Measurements from ENCODE around the gene GPR162. TPM values are rescaled to one million over a fixed set of nuclear protein-coding genes. Genes with fewer than 3 reads are reported as not detected.

The GPR162 gene
- total RNA-seq, 1 experiment from 2014 or later: 2.3 TPM

DNA sequence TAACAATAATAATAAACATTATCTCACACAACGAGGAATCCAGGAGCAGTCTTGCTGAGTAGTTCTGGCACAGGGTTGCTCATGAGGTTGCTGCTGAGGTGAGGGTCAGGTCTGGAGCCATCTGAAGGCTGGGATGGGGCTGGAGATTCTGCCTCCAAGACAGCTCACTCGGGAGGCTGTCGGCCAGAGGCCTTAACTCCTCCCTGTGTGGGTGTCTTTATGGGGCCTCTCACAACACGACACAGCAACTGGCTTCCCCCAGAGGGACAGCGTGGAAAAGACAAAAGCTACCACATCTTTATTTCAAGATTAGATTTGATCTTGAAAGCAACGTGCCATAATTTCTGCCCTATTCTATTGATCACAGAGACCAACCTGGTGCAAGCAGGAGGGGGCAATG lies 39.5 kb upstream of the GPR162 start:
- no peak overlapping the region for H3K4me3 ChIP-seq (replicated peaks in 1 of 2; ENCODE audit: low read depth in 1 of 2, low read length in 2 of 2)
- POLR2A ChIA-PET: interaction anchor here (0.9 kb wide), 1 partner anchor 16 kb away, joined by 4 read pairs; the partner anchor contains the start of gene PTMS
- no peaks in the 10 kb centered on the region for H4K20me1 ChIP-seq (ENCODE audit: insufficient read depth)
- H3K27me3 ChIP-seq (ENCODE audit: insufficient read depth, low read length): no peaks in the 10 kb centered on the region
- ATAC-seq: no peak
- no peaks in the 10 kb centered on the region for H3K79me2 ChIP-seq (ENCODE audit: insufficient read depth, low read length)
- no peak for DNase-seq (ENCODE audit: low read depth, low spot score)
- CTCF ChIA-PET: interaction anchor here (1.0 to 2.5 kb wide), 2 partner anchors 28 to 224 kb away, joined by 3 to 16 read pairs; partner anchors contain the start of gene MLF2
- no peak overlapping the region for H3K27ac ChIP-seq (ENCODE audit: low read depth, low read length)
- no peak overlapping the region for H3K4me2 ChIP-seq (ENCODE audit: low read length)
- RAD21 ChIA-PET (ENCODE audit: low non-redundant PET in 1 of 2, low total read pairs in 2 of 2, uncharacterized antibody in 2 of 2, unreplicated experiment in 2 of 2): no interaction called here
- no TSS peak for BruUV-seq (replicated peaks)
- no peaks in the 10 kb centered on the region for H3K9me3 ChIP-seq (ENCODE audit: control insufficient read depth in 1 of 2, insufficient read depth in 1 of 2, low read depth in 1 of 2, low read length in 2 of 2)
- intact Hi-C loops (cut with micrococcal nuclease): no loop called here
- H3K36me3 ChIP-seq (ENCODE audit: control insufficient read depth in 1 of 2, insufficient read depth in 2 of 2, low read length in 2 of 2): no peaks in the 10 kb centered on the region
- no peak overlapping the region for H3K9ac ChIP-seq (ENCODE audit: low read length)
- H3K4me1 ChIP-seq (ENCODE audit: control insufficient read depth in 1 of 2, insufficient read depth in 2 of 2, low read length in 2 of 2): peaks cover 11 to 26% of the 10 kb centered on the region in 2 experiments; a peak in 3 of 4 replicates
- no peaks in the 10 kb centered on the region for H3K9me2 ChIP-seq (ENCODE audit: insufficient read depth)
- no peak overlapping the region for H2AFZ ChIP-seq (ENCODE audit: low read depth, low read length, poor library complexity, severe bottlenecking)
- TF ChIP-seq SIN3A (IDR thresholded peaks at IDR 0.05; ENCODE audit: low read depth) (no peak), SP1 (IDR thresholded peaks at IDR 0.05; ENCODE audit: low read depth) (no peak), POLR2A (IDR thresholded peaks at IDR 0.05; ENCODE audit: borderline replicate concordance, extremely low read depth, insufficient read depth, insufficient read length) (no peak), YY1 (IDR thresholded peaks at IDR 0.05; ENCODE audit: extremely low read depth, insufficient replicate concordance, low read depth, low read length) (no peak), EZH2 (IDR thresholded peaks at IDR 0.05) (no peak), FOSL1 (IDR thresholded peaks at IDR 0.05; ENCODE audit: low read depth) (no peak), SRF (IDR thresholded peaks at IDR 0.05; ENCODE audit: low read depth) (no peak), CBX3 (IDR thresholded peaks at IDR 0.05; ENCODE audit: low read depth) (no peak), JUND (IDR thresholded peaks at IDR 0.05) (no peak), RAD21 (IDR thresholded peaks at IDR 0.05; ENCODE audit: low read depth) (no peak), ZNF274 (IDR thresholded peaks at IDR 0.05; ENCODE audit: low read depth, low read length) (no peak), EGR1 (IDR thresholded peaks at IDR 0.05; ENCODE audit: low read depth) (no peak), EZH2phosphoT487 (IDR thresholded peaks at IDR 0.05; ENCODE audit: borderline replicate concordance) (no peak)
- TF ChIP-seq, protein P1, sequence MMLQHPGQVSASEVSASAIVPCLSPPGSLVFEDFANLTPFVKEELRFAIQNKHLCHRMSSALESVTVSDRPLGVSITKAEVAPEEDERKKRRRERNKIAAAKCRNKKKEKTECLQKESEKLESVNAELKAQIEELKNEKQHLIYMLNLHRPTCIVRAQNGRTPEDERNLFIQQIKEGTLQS (IDR thresholded peaks at IDR 0.05): no peak
- TF ChIP-seq, protein P2, sequence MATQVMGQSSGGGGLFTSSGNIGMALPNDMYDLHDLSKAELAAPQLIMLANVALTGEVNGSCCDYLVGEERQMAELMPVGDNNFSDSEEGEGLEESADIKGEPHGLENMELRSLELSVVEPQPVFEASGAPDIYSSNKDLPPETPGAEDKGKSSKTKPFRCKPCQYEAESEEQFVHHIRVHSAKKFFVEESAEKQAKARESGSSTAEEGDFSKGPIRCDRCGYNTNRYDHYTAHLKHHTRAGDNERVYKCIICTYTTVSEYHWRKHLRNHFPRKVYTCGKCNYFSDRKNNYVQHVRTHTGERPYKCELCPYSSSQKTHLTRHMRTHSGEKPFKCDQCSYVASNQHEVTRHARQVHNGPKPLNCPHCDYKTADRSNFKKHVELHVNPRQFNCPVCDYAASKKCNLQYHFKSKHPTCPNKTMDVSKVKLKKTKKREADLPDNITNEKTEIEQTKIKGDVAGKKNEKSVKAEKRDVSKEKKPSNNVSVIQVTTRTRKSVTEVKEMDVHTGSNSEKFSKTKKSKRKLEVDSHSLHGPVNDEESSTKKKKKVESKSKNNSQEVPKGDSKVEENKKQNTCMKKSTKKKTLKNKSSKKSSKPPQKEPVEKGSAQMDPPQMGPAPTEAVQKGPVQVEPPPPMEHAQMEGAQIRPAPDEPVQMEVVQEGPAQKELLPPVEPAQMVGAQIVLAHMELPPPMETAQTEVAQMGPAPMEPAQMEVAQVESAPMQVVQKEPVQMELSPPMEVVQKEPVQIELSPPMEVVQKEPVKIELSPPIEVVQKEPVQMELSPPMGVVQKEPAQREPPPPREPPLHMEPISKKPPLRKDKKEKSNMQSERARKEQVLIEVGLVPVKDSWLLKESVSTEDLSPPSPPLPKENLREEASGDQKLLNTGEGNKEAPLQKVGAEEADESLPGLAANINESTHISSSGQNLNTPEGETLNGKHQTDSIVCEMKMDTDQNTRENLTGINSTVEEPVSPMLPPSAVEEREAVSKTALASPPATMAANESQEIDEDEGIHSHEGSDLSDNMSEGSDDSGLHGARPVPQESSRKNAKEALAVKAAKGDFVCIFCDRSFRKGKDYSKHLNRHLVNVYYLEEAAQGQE (IDR thresholded peaks at IDR 0.05; ENCODE audit: low read depth): no peak
- TF ChIP-seq, protein P3, sequence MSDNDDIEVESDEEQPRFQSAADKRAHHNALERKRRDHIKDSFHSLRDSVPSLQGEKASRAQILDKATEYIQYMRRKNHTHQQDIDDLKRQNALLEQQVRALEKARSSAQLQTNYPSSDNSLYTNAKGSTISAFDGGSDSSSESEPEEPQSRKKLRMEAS (IDR thresholded peaks at IDR 0.05): no peak
- TF ChIP-seq, protein P4, sequence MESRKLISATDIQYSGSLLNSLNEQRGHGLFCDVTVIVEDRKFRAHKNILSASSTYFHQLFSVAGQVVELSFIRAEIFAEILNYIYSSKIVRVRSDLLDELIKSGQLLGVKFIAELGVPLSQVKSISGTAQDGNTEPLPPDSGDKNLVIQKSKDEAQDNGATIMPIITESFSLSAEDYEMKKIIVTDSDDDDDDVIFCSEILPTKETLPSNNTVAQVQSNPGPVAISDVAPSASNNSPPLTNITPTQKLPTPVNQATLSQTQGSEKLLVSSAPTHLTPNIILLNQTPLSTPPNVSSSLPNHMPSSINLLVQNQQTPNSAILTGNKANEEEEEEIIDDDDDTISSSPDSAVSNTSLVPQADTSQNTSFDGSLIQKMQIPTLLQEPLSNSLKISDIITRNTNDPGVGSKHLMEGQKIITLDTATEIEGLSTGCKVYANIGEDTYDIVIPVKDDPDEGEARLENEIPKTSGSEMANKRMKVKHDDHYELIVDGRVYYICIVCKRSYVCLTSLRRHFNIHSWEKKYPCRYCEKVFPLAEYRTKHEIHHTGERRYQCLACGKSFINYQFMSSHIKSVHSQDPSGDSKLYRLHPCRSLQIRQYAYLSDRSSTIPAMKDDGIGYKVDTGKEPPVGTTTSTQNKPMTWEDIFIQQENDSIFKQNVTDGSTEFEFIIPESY (IDR thresholded peaks at IDR 0.05; ENCODE audit: extremely low read depth, insufficient replicate concordance, low read length): no peak

All from HCT116 (cell line).